Hepatocyte (in vitro differentiated cells): ENCODE data around the gene SSPN. TPM values are rescaled to one million over a fixed set of nuclear protein-coding genes. Genes with fewer than 3 reads are reported as not detected.

Experiments
- DNase-seq: peaks from one replicate; pipeline ENCODE4 v3.0.0-alpha.2; 2016; ENCODE audit warnings: low spot score
- H2AFZ ChIP-seq: fragments of 200-600 bp; sonication (generic); 2 replicates; pipeline ENCODE4 v1.6.0; 2016; ENCODE audit warnings: antibody characterized with exemption, mild to moderate bottlenecking
- H3K27ac ChIP-seq: fragments of 200-600 bp; sonication (generic); 2 replicates; pipeline ENCODE4 v1.5.1; 2016; ENCODE audit warnings: mild to moderate bottlenecking
- H3K27me3 ChIP-seq: fragments of 200-600 bp; sonication (generic); 2 replicates; pipeline ENCODE4 v1.6.1; 2016
- H3K36me3 ChIP-seq: fragments of 200-600 bp; sonication (generic); replicated peaks from 2 replicates; pipeline ENCODE4 v1.5.1; 2016; ENCODE audit warnings: low read depth; ENCODE audit not compliant: insufficient read depth
- H3K4me1 ChIP-seq: fragments of 200-600 bp; sonication (generic); 2 replicates; pipeline ENCODE4 v1.5.1; 2016; ENCODE audit warnings: mild to moderate bottlenecking, moderate library complexity; ENCODE audit not compliant: insufficient read depth
- H3K4me2 ChIP-seq: fragments of 200-600 bp; sonication (generic); 2 replicates; pipeline ENCODE4 v1.6.0; 2016
- H3K4me3 ChIP-seq: fragments of 200-600 bp; sonication (generic); 2 replicates; pipeline ENCODE4 v1.5.1; 2016; ENCODE audit warnings: mild to moderate bottlenecking
- H3K79me2 ChIP-seq: fragments of 200-600 bp; sonication (generic); 2 replicates; pipeline ENCODE4 v1.6.0; 2017; ENCODE audit warnings: mild to moderate bottlenecking
- H3K9me2 ChIP-seq: fragments of 200-600 bp; sonication (generic); replicated peaks from 2 replicates; pipeline ENCODE4 v1.6.0; 2017; ENCODE audit warnings: mild to moderate bottlenecking; ENCODE audit not compliant: insufficient read depth
- H3K9me3 ChIP-seq: fragments of 200-600 bp; sonication (generic); 2 replicates; pipeline ENCODE4 v1.5.1; 2016; ENCODE audit warnings: low read depth, mild to moderate bottlenecking
- H4K20me1 ChIP-seq: fragments of 200-600 bp; sonication (generic); 2 replicates; pipeline ENCODE4 v1.6.0; 2016; ENCODE audit warnings: mild to moderate bottlenecking; ENCODE audit not compliant: insufficient read depth, poor library complexity, severe bottlenecking
- CTCF ChIP-seq: fragments of 200-600 bp; sonication (generic); IDR thresholded peaks from 2 replicates; pipeline ENCODE4 v1.5.1; 2016; ENCODE audit warnings: antibody characterized with exemption, mild to moderate bottlenecking; ENCODE audit not compliant: poor library complexity
- EZH2 ChIP-seq: fragments of 200-600 bp; sonication (generic); IDR thresholded peaks from 2 replicates; pipeline ENCODE4 v1.6.1; 2016; ENCODE audit warnings: antibody characterized with exemption, mild to moderate bottlenecking, borderline replicate concordance
- EZH2phosphoT487 ChIP-seq: fragments of 200-600 bp; sonication (generic); IDR thresholded peaks from one replicate; pipeline ENCODE4 v1.6.1; 2018; ENCODE audit warnings: antibody characterized with exemption, mild to moderate bottlenecking, low read depth, moderate library complexity; ENCODE audit not compliant: unreplicated experiment, severe bottlenecking
- WGBS: methylation state at CpG from one replicate; pipeline ENCODE4 v1.1.6; 2016; ENCODE audit warnings: low lambda C conversion rate; ENCODE audit errors: missing lambda C conversion rate; 5-methylcytosine and 5-hydroxymethylcytosine counted together
- polyA plus RNA-seq: library from polyadenylated mRNA; unstranded; fragments of >200 nt; fragmentation: Nextera tagmentation; extraction: Ambion mirVana; gene quantifications from 2 replicates; pipeline ENCODE4 v1.2.1, GENCODE V29; 2016
- total RNA-seq: library from RNA; depleted of rRNA; stranded (reverse); fragments of >200 nt; gene quantifications from 2 replicates; pipeline ENCODE4 v1.2.3, GENCODE V29; 2014

Gene SSPN
- total and polyA plus RNA-seq, 2 experiments from 2014 or later = 1.7 to 12.5 TPM

- TF ChIP-seq EZH2 = no peak
- TF ChIP-seq CTCF = no peak
- no peak for TF ChIP-seq EZH2phosphoT487
- Histone ChIP-seq H2AFZ (no peak overlapping the region), H3K9me3 (no peaks in the 10 kb centered on the region), H3K79me2 (no peaks in the 10 kb centered on the region), H3K27me3 (peaks cover 2% of the 10 kb centered on the region), H3K4me2 (no peak overlapping the region), H3K9me2 (no peaks in the 10 kb centered on the region), H3K4me3 (no peak overlapping the region), H3K27ac (no peak overlapping the region), H3K36me3 (no peaks in the 10 kb centered on the region), H4K20me1 (no peaks in the 10 kb centered on the region), H3K4me1 (peaks cover 5% of the 10 kb centered on the region)
- DNase-seq = peak; percentile 31
- 56% methylated on average over 4 of the region's 4 CpGs for WGBS
Observed at GRCh38 chr12:26198742-26199141, 3.4 kb downstream of the SSPN start.

GRCh38 chr12:26203167-26203780, 7.9 kb downstream of the SSPN start:
- Histone ChIP-seq H3K27me3 (no peaks in the 10 kb centered on the region), H3K27ac (no peak overlapping the region), H3K4me3 (no peak overlapping the region), H3K36me3 (no peaks in the 10 kb centered on the region), H3K9me3 (no peaks in the 10 kb centered on the region), H3K79me2 (no peaks in the 10 kb centered on the region), H3K4me1 (no peaks in the 10 kb centered on the region), H2AFZ (no peak overlapping the region), H3K4me2 (no peak overlapping the region), H4K20me1 (no peaks in the 10 kb centered on the region), H3K9me2 (no peaks in the 10 kb centered on the region)
- no peak for DNase-seq
- no peak for TF ChIP-seq EZH2
- TF ChIP-seq CTCF = no peak
- TF ChIP-seq EZH2phosphoT487 = no peak
- WGBS = 86% methylated on average over 4 of the region's 4 CpGs

GRCh38 chr12:26204612-26205289, 9.4 kb downstream of the SSPN start:
- no peaks in the 10 kb centered on the region for H3K79me2 ChIP-seq
- DNase-seq = no peak
- H3K4me2 ChIP-seq = no peak overlapping the region
- no peak overlapping the region for H3K4me3 ChIP-seq
- H3K36me3 ChIP-seq = no peaks in the 10 kb centered on the region
- no peaks in the 10 kb centered on the region for H4K20me1 ChIP-seq
- TF ChIP-seq CTCF (no peak), EZH2 (no peak), EZH2phosphoT487 (no peak)
- no peaks in the 10 kb centered on the region for H3K4me1 ChIP-seq
- H3K27me3 ChIP-seq = no peaks in the 10 kb centered on the region
- no peaks in the 10 kb centered on the region for H3K9me2 ChIP-seq
- WGBS = 79% methylated on average over 9 of the region's 9 CpGs
- H3K27ac ChIP-seq = no peak overlapping the region
- H2AFZ ChIP-seq = no peak overlapping the region
- H3K9me3 ChIP-seq = no peaks in the 10 kb centered on the region
